CD4-positive, CD25-positive, alpha-beta regulatory T cell (primary cell): ENCODE measurements around the gene C5orf58. TPM values are rescaled to one million over a fixed set of nuclear protein-coding genes. Genes with fewer than 3 reads are reported as not detected.

Source experiments
- ATAC-seq, 2 donors: fragments of 150-1000 bp; cut with Tn5 transposase; one replicate each; pipeline ENCODE4 v1.10.0; 2021; ENCODE audit warnings: low read depth in 2 of 2, moderate number of reproducible peaks in 2 of 2, moderate library complexity in 1 of 2
- DNase-seq, 3 donors: peaks; one replicate each; pipeline versions ENCODE4 v3.0.0 to v3.0.0-alpha.2; 2012 to 2022; ENCODE audit warnings: mixed read lengths in 1 of 3
- H3K27ac ChIP-seq: one replicate; pipeline ENCODE4 v1.7.0; 2013; ENCODE audit warnings: mild to moderate bottlenecking, low read length; ENCODE audit not compliant: insufficient read depth, poor library complexity, severe bottlenecking
- H3K27me3 ChIP-seq: one replicate; pipeline ENCODE4 v1.7.0; 2013; ENCODE audit warnings: low read length; ENCODE audit not compliant: control insufficient read depth, insufficient read depth
- H3K36me3 ChIP-seq: one replicate; pipeline ENCODE4 v1.7.0; 2013; ENCODE audit warnings: mild to moderate bottlenecking, low read length, moderate library complexity; ENCODE audit not compliant: control insufficient read depth, insufficient read depth
- H3K4me1 ChIP-seq: 2 replicates; pipeline ENCODE4 v1.7.0; 2013; ENCODE audit warnings: mild to moderate bottlenecking, low read length; ENCODE audit not compliant: insufficient read depth, control insufficient read depth, poor library complexity, severe bottlenecking
- H3K4me3 ChIP-seq: one replicate; pipeline ENCODE4 v1.7.0; 2013; ENCODE audit warnings: low read depth, mild to moderate bottlenecking, low read length, moderate library complexity
- H3K9me3 ChIP-seq, 2 experiments: 1 replicate in 1 of 2; 2 replicates in 1 of 2; pipeline ENCODE4 v1.7.0; 2013; ENCODE audit warnings: low read length in 2 of 2, mild to moderate bottlenecking in 1 of 2, moderate library complexity in 1 of 2; ENCODE audit not compliant: control insufficient read depth in 2 of 2
- H3K27ac Mint-ChIP-seq, 3 donors: one replicate each; pipeline ENCODE4 v1.8.0; 2020 to 2022; ENCODE audit warnings: mild to moderate bottlenecking in 3 of 3, mixed read lengths in 3 of 3, moderate library complexity in 2 of 3
- H3K27me3 Mint-ChIP-seq: one replicate; pipeline ENCODE4 v1.8.0; 2022; ENCODE audit warnings: mild to moderate bottlenecking, mixed read lengths
- H3K36me3 Mint-ChIP-seq: one replicate; pipeline ENCODE4 v1.8.0; 2020; ENCODE audit warnings: mixed read lengths
- H3K4me1 Mint-ChIP-seq, 4 donors: one replicate each; pipeline ENCODE4 v1.8.0; 2020 to 2022; ENCODE audit warnings: mixed read lengths in 4 of 4, mild to moderate bottlenecking in 1 of 4
- H3K4me3 Mint-ChIP-seq, 4 donors: one replicate each; pipeline ENCODE4 v1.8.0; 2020 to 2022; ENCODE audit warnings: mild to moderate bottlenecking in 4 of 4, mixed read lengths in 4 of 4, moderate library complexity in 3 of 4
- H3K9me3 Mint-ChIP-seq, 7 donors: one replicate each; pipeline ENCODE4 v1.8.0; 2020 to 2022; ENCODE audit warnings: mixed read lengths in 7 of 7, mild to moderate bottlenecking in 3 of 7, moderate library complexity in 2 of 7
- polyA plus RNA-seq, 4 donors: library from polyadenylated mRNA; unstranded; fragments of 300-500 nt; fragmentation: Illumina TruSeq; gene quantifications; one replicate each; pipeline ENCODE4 v1.2.3, GENCODE V29; 2021
- total RNA-seq: library from RNA; stranded (reverse); gene quantifications from one replicate; pipeline ENCODE4 v1.2.3, GENCODE V29; 2022

The C5orf58 gene
- total and polyA plus RNA-seq, 5 donors from 2014 or later = 0.44 to 1.1 (median 0.69) TPM; not detected in 1

GRCh38 chr5:170292179-170293104, 59.7 kb downstream of the C5orf58 start:
- Mint-ChIP-seq H3K4me1 (peaks cover 34 to 78% (median 66%) of the 10 kb centered on the region in 4 donors), H3K9me3 (no peaks in the 10 kb centered on the region), H3K36me3 (peaks cover 94% of the 10 kb centered on the region), H3K27ac (peak overlapping the region; percentile 98 to 99 (median 98)), H3K27me3 (no peaks in the 10 kb centered on the region), H3K4me3 (peak overlapping the region; percentile 97 to 99 (median 99))
- Histone ChIP-seq H3K4me3 (peak overlapping the region; percentile 99), H3K36me3 (peaks cover 61% of the 10 kb centered on the region), H3K9me3 (no peaks in the 10 kb centered on the region), H3K27me3 (no peaks in the 10 kb centered on the region), H3K27ac (peak overlapping the region; percentile 83), H3K4me1 (peaks cover 84% of the 10 kb centered on the region)
- DNase-seq (no peak), ATAC-seq (no peak)

- Mint-ChIP-seq H3K36me3 (peaks cover 89% of the 10 kb centered on the region), H3K27ac (peak overlapping the region; percentile 95 to 98 (median 98))
Measured at GRCh38 chr5:170293273-170293672, 60.5 kb downstream of the C5orf58 start.

GRCh38 chr5:170294057-170294456, 61.3 kb downstream of the C5orf58 start:
- Mint-ChIP-seq H3K27ac (peak overlapping the region; percentile 95 to 98 (median 98)), H3K27me3 (no peaks in the 10 kb centered on the region), H3K4me1 (peaks cover 26 to 74% (median 59%) of the 10 kb centered on the region in 4 donors), H3K36me3 (peaks cover 81% of the 10 kb centered on the region), H3K4me3 (peak overlapping the region; percentile 97 to 99 (median 99)), H3K9me3 (no peaks in the 10 kb centered on the region)
- Histone ChIP-seq H3K4me3 (peak overlapping the region; percentile 99), H3K27ac (peak overlapping the region; percentile 83), H3K27me3 (no peaks in the 10 kb centered on the region), H3K4me1 (peaks cover 81% of the 10 kb centered on the region), H3K9me3 (no peaks in the 10 kb centered on the region), H3K36me3 (peaks cover 46% of the 10 kb centered on the region)
- DNase-seq (no peak), ATAC-seq (no peak)

More at GRCh38 chr5:170293273-170293672, 60.5 kb downstream of the C5orf58 start:
- Histone ChIP-seq H3K4me3 (peak overlapping the region; percentile 99), H3K27me3 (no peaks in the 10 kb centered on the region), H3K4me1 (peaks cover 81% of the 10 kb centered on the region), H3K27ac (peak overlapping the region; percentile 83), H3K36me3 (peaks cover 53% of the 10 kb centered on the region), H3K9me3 (no peaks in the 10 kb centered on the region)
- H3K9me3 Mint-ChIP-seq = no peaks in the 10 kb centered on the region
- H3K27me3 Mint-ChIP-seq = no peaks in the 10 kb centered on the region
- DNase-seq (peak; percentile 34 to 68 (median 42)), ATAC-seq (peak; percentile 29 to 36)
- H3K4me3 Mint-ChIP-seq = peak overlapping the region; percentile 97 to 99 (median 99)
- peaks cover 28 to 76% (median 63%) of the 10 kb centered on the region in 4 donors for H3K4me1 Mint-ChIP-seq

GRCh38 chr5:170294556-170294955, 61.8 kb downstream of the C5orf58 start:
- Histone ChIP-seq H3K4me1 (peaks cover 81% of the 10 kb centered on the region), H3K36me3 (peaks cover 42% of the 10 kb centered on the region), H3K27me3 (no peaks in the 10 kb centered on the region), H3K27ac (peak overlapping the region; percentile 83), H3K4me3 (peak overlapping the region; percentile 99), H3K9me3 (no peaks in the 10 kb centered on the region)
- ATAC-seq (no peak), DNase-seq (no peak)
- no peaks in the 10 kb centered on the region for H3K9me3 Mint-ChIP-seq
- peaks cover 76% of the 10 kb centered on the region for H3K36me3 Mint-ChIP-seq
- H3K4me1 Mint-ChIP-seq = peaks cover 21 to 74% (median 56%) of the 10 kb centered on the region in 4 donors
- H3K27ac Mint-ChIP-seq = peak overlapping the region; percentile 95 to 98 (median 98)
- peak overlapping the region; percentile 97 to 99 (median 99) for H3K4me3 Mint-ChIP-seq
- no peaks in the 10 kb centered on the region for H3K27me3 Mint-ChIP-seq

Other genes starting within 250 kb of the C5orf58 start
- gene FOXI1, start 127.1 kb upstream of the C5orf58 start, total RNA-seq = not detected
- gene FOXI1, start 127.1 kb upstream of the C5orf58 start, polyA plus RNA-seq = not detected
- 351 TPM for gene LCP2, start 64.8 kb downstream of the C5orf58 start, total RNA-seq
- gene LCP2, start 64.8 kb downstream of the C5orf58 start, polyA plus RNA-seq = 100 to 1,000 TPM; 164 to 207 (median 192) TPM
- 0.25 TPM for gene KCNMB1, start 156.4 kb downstream of the C5orf58 start, total RNA-seq
- gene KCNMB1, start 156.4 kb downstream of the C5orf58 start, polyA plus RNA-seq = under 1 TPM in 1 of 4 donors, not detected in 3; 0.03 TPM